Measurements from ENCODE around the gene CALD1. TPM values are rescaled to one million over a fixed set of nuclear protein-coding genes. Genes with fewer than 3 reads are reported as not detected.

The CALD1 gene
- total RNA-seq, 1 donor from 2014 or later = 1,941 TPM

- H3K27ac Mint-ChIP-seq (ENCODE audit: unreplicated experiment) = peak overlapping the region; percentile 88
- no peak for DNase-seq (ENCODE audit: low spot score)
- TF ChIP-seq, protein P1, sequence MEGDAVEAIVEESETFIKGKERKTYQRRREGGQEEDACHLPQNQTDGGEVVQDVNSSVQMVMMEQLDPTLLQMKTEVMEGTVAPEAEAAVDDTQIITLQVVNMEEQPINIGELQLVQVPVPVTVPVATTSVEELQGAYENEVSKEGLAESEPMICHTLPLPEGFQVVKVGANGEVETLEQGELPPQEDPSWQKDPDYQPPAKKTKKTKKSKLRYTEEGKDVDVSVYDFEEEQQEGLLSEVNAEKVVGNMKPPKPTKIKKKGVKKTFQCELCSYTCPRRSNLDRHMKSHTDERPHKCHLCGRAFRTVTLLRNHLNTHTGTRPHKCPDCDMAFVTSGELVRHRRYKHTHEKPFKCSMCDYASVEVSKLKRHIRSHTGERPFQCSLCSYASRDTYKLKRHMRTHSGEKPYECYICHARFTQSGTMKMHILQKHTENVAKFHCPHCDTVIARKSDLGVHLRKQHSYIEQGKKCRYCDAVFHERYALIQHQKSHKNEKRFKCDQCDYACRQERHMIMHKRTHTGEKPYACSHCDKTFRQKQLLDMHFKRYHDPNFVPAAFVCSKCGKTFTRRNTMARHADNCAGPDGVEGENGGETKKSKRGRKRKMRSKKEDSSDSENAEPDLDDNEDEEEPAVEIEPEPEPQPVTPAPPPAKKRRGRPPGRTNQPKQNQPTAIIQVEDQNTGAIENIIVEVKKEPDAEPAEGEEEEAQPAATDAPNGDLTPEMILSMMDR (IDR thresholded peaks at IDR 0.05) = no peak
- H3K4me1 Mint-ChIP-seq (ENCODE audit: low read depth) = peaks cover 92% of the 10 kb centered on the region
- H3K36me3 Mint-ChIP-seq (ENCODE audit: low read depth) = peaks cover 39% of the 10 kb centered on the region
- H3K27me3 Mint-ChIP-seq (ENCODE audit: low read depth) = no peaks in the 10 kb centered on the region
- H3K9me3 Mint-ChIP-seq (ENCODE audit: low read depth) = no peaks in the 10 kb centered on the region
- no peak overlapping the region for H3K4me3 Mint-ChIP-seq (ENCODE audit: unreplicated experiment)
Observed at GRCh38 chr7:134873253-134873652, 93.8 kb downstream of the CALD1 start.

GRCh38 chr7:134874407-134874806 is 95.0 kb downstream of the CALD1 start:
- Mint-ChIP-seq H3K4me3 (ENCODE audit: unreplicated experiment) (no peak overlapping the region), H3K27me3 (ENCODE audit: low read depth) (no peaks in the 10 kb centered on the region), H3K9me3 (ENCODE audit: low read depth) (no peaks in the 10 kb centered on the region), H3K27ac (ENCODE audit: unreplicated experiment) (peak overlapping the region; percentile 93), H3K4me1 (ENCODE audit: low read depth) (peaks cover 92% of the 10 kb centered on the region), H3K36me3 (ENCODE audit: low read depth) (peaks cover 29% of the 10 kb centered on the region)
- TF ChIP-seq, protein P1 (IDR thresholded peaks at IDR 0.05) = no peak
- no peak for DNase-seq (ENCODE audit: low spot score)

- TF ChIP-seq, protein P1 (IDR thresholded peaks at IDR 0.05) = no peak
- no peak for DNase-seq (ENCODE audit: low spot score)
- H3K4me1 Mint-ChIP-seq (ENCODE audit: low read depth) = peaks cover 92% of the 10 kb centered on the region
- peak overlapping the region; percentile 93 for H3K27ac Mint-ChIP-seq (ENCODE audit: unreplicated experiment)
- no peaks in the 10 kb centered on the region for H3K9me3 Mint-ChIP-seq (ENCODE audit: low read depth)
- H3K36me3 Mint-ChIP-seq (ENCODE audit: low read depth) = peaks cover 17% of the 10 kb centered on the region
- no peaks in the 10 kb centered on the region for H3K27me3 Mint-ChIP-seq (ENCODE audit: low read depth)
- H3K4me3 Mint-ChIP-seq (ENCODE audit: unreplicated experiment) = peak overlapping the region; percentile 1
Observed at GRCh38 chr7:134875867-134876266, 96.4 kb downstream of the CALD1 start.

GRCh38 chr7:134878746-134879357 is 99.4 kb downstream of the CALD1 start:
- Mint-ChIP-seq H3K36me3 (ENCODE audit: low read depth) (peaks cover 14% of the 10 kb centered on the region), H3K9me3 (ENCODE audit: low read depth) (no peaks in the 10 kb centered on the region), H3K4me3 (ENCODE audit: unreplicated experiment) (no peak overlapping the region), H3K4me1 (ENCODE audit: low read depth) (peaks cover 96% of the 10 kb centered on the region), H3K27ac (ENCODE audit: unreplicated experiment) (peak overlapping the region; percentile 81), H3K27me3 (ENCODE audit: low read depth) (no peaks in the 10 kb centered on the region)
- DNase-seq (ENCODE audit: low spot score) = no peak
- TF ChIP-seq, protein P1 (IDR thresholded peaks at IDR 0.05) = peak; percentile 36

DNA sequence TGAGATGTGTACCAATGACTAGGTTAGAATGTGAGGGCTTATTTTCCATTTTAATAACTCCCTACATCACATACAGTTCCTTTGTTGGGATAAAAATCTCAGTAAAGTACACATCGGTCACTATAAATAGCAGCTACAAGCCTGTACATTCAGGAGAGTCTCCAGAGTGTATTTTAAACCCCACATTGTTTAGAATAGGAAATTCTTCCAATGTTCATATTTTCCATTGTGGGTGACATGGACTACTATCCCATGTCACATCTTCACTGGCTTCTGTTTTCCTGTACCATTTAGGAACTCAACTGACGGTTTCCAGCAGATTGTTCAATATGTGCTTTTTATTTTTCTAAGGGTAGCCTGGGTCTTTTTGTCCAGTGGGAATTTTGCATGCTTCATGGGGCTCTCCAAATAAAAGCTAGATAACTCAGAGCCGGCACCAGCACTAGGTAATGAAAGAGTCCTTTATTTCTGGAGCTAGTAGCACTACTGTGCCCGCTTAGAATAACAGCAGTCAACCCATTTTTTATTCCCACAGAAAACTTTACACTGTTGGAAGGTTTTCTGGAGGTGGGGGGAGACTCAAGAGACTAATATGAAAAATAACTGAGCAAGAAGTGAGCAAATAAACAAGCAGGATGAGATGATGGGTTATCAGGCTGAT is 100.5 kb downstream of the CALD1 start:
- no peaks in the 10 kb centered on the region for H3K27me3 Mint-ChIP-seq (ENCODE audit: low read depth)
- peaks cover 15% of the 10 kb centered on the region for H3K36me3 Mint-ChIP-seq (ENCODE audit: low read depth)
- TF ChIP-seq, protein P1 (IDR thresholded peaks at IDR 0.05) = no peak
- H3K27ac Mint-ChIP-seq (ENCODE audit: unreplicated experiment) = peak overlapping the region; percentile 81
- peak overlapping the region; percentile 11 for H3K4me3 Mint-ChIP-seq (ENCODE audit: unreplicated experiment)
- no peak for DNase-seq (ENCODE audit: low spot score)
- H3K4me1 Mint-ChIP-seq (ENCODE audit: low read depth) = peaks cover 95% of the 10 kb centered on the region
- H3K9me3 Mint-ChIP-seq (ENCODE audit: low read depth) = no peaks in the 10 kb centered on the region

Data from chondrocyte (in vitro differentiated cells).